ENCODE data around the gene PGAP3.
A peak's percentile ranks its signal among the peaks of the same experiment; 100 is the strongest.

Gene PGAP3

GRCh38 chr17:39633570-39634183 is 54.2 kb downstream of the PGAP3 start:
- peaks cover 12% of the 10 kb centered on the region; the same call in 1 of the 2 replicates for H4K20me1 ChIP-seq
- peak overlapping the region; percentile 20; the same call in 1 of the 2 replicates for H3K27ac ChIP-seq
- H3K4me3 ChIP-seq = no peak overlapping the region
- H3K9ac ChIP-seq = no peak overlapping the region
- no peak for TF ChIP-seq Cebpa-rat (IDR thresholded peaks at IDR 0.05)
- peaks cover 80% of the 10 kb centered on the region for H3K4me1 ChIP-seq
- H3K36me3 ChIP-seq = no peaks in the 10 kb centered on the region
- H3K27me3 ChIP-seq = no peaks in the 10 kb centered on the region
- H3K9me3 ChIP-seq = no peaks in the 10 kb centered on the region
- no peak overlapping the region for H3K4me2 ChIP-seq

GRCh38 chr17:39632153-39632941 is 55.5 kb downstream of the PGAP3 start:
- no peaks in the 10 kb centered on the region for H3K36me3 ChIP-seq
- peaks cover 7% of the 10 kb centered on the region for H3K27me3 ChIP-seq
- H3K4me2 ChIP-seq = peak overlapping the region; percentile 45
- H3K9me3 ChIP-seq = no peaks in the 10 kb centered on the region
- H3K27ac ChIP-seq = no peak overlapping the region
- peaks cover 78% of the 10 kb centered on the region for H3K4me1 ChIP-seq
- no peak for TF ChIP-seq Cebpa-rat (IDR thresholded peaks at IDR 0.05)
- no peak overlapping the region for H3K4me3 ChIP-seq
- H3K9ac ChIP-seq = 0 out of 2 replicates have a peak overlapping the region, but pooled peaks have one; percentile 49
- no peaks in the 10 kb centered on the region for H4K20me1 ChIP-seq

- Histone ChIP-seq H3K36me3 (no peaks in the 10 kb centered on the region), H3K9me3 (no peaks in the 10 kb centered on the region), H4K20me1 (no peaks in the 10 kb centered on the region), H3K27ac (no peak overlapping the region), H3K9ac (no peak overlapping the region), H3K4me2 (peak overlapping the region; percentile 45), H3K4me3 (no peak overlapping the region), H3K4me1 (peaks cover 83% of the 10 kb centered on the region), H3K27me3 (peaks cover 17% of the 10 kb centered on the region)
- TF ChIP-seq Cebpa-rat (IDR thresholded peaks at IDR 0.05) = no peak
Measured at GRCh38 chr17:39631403-39631802, 56.5 kb downstream of the PGAP3 start.

- Histone ChIP-seq H3K27ac (no peak overlapping the region), H3K4me3 (no peak overlapping the region), H3K36me3 (no peaks in the 10 kb centered on the region), H3K27me3 (peaks cover 23% of the 10 kb centered on the region), H4K20me1 (no peaks in the 10 kb centered on the region), H3K9me3 (no peaks in the 10 kb centered on the region), H3K9ac (no peak overlapping the region), H3K4me2 (peak overlapping the region; percentile 71; the same call in 1 of the 2 replicates), H3K4me1 (peaks cover 68% of the 10 kb centered on the region)
- no peak for TF ChIP-seq Cebpa-rat (IDR thresholded peaks at IDR 0.05)
Measured at GRCh38 chr17:39629898-39630297, 58.0 kb downstream of the PGAP3 start.

GRCh38 chr17:39629494-39629880 is 58.4 kb downstream of the PGAP3 start:
- TF ChIP-seq Cebpa-rat (IDR thresholded peaks at IDR 0.05) = no peak
- no peak overlapping the region for H3K4me3 ChIP-seq
- peaks cover 26% of the 10 kb centered on the region for H3K27me3 ChIP-seq
- peaks cover 63% of the 10 kb centered on the region for H3K4me1 ChIP-seq
- H3K9me3 ChIP-seq = no peaks in the 10 kb centered on the region
- H3K4me2 ChIP-seq = peak overlapping the region; percentile 71
- no peak overlapping the region for H3K9ac ChIP-seq
- no peak overlapping the region for H3K27ac ChIP-seq
- no peaks in the 10 kb centered on the region for H3K36me3 ChIP-seq
- no peaks in the 10 kb centered on the region for H4K20me1 ChIP-seq

GRCh38 chr17:39628655-39629493 is 59.0 kb downstream of the PGAP3 start:
- no peaks in the 10 kb centered on the region for H3K9me3 ChIP-seq
- no peak overlapping the region for H3K4me3 ChIP-seq
- peak overlapping the region; percentile 71 for H3K4me2 ChIP-seq
- no peak overlapping the region for H3K27ac ChIP-seq
- H3K9ac ChIP-seq = no peak overlapping the region
- peaks cover 26% of the 10 kb centered on the region for H3K27me3 ChIP-seq
- H3K4me1 ChIP-seq = peaks cover 59% of the 10 kb centered on the region
- no peak for TF ChIP-seq Cebpa-rat (IDR thresholded peaks at IDR 0.05)
- no peaks in the 10 kb centered on the region for H4K20me1 ChIP-seq
- H3K36me3 ChIP-seq = no peaks in the 10 kb centered on the region

- Histone ChIP-seq H3K9ac (no peak overlapping the region), H3K27ac (no peak overlapping the region), H3K4me1 (peaks cover 64% of the 10 kb centered on the region), H3K4me3 (no peak overlapping the region), H3K36me3 (no peaks in the 10 kb centered on the region), H3K27me3 (peaks cover 26% of the 10 kb centered on the region), H3K4me2 (peak overlapping the region; percentile 71), H3K9me3 (no peaks in the 10 kb centered on the region), H4K20me1 (no peaks in the 10 kb centered on the region)
- TF ChIP-seq Cebpa-rat (IDR thresholded peaks at IDR 0.05) = no peak
Measured at GRCh38 chr17:39627712-39628516, 59.9 kb downstream of the PGAP3 start.

GRCh38 chr17:39627047-39627711 is 60.7 kb downstream of the PGAP3 start:
- Histone ChIP-seq H3K27ac (no peak overlapping the region), H3K9ac (no peak overlapping the region), H3K4me3 (0 out of 2 replicates have a peak overlapping the region, but pooled peaks have one; percentile 31), H3K27me3 (peaks cover 26% of the 10 kb centered on the region), H3K4me1 (peaks cover 62% of the 10 kb centered on the region), H4K20me1 (no peaks in the 10 kb centered on the region), H3K4me2 (peak overlapping the region; percentile 59), H3K9me3 (no peaks in the 10 kb centered on the region), H3K36me3 (no peaks in the 10 kb centered on the region)
- no peak for TF ChIP-seq Cebpa-rat (IDR thresholded peaks at IDR 0.05)

Measured in BLaER1 (cell line).